Epithelial cell of proximal tubule (primary cell): ENCODE measurements around the gene PDZD7. TPM values are rescaled to one million over a fixed set of nuclear protein-coding genes. Genes with fewer than 3 reads are reported as not detected.

Experiments
- DNase-seq: peaks from one replicate; pipeline ENCODE4 v3.0.0-alpha.2; 2011; ENCODE audit warnings: low read depth
- H3K4me3 ChIP-seq: 2 replicates; pipeline ENCODE4 v1.5.1; 2011; ENCODE audit warnings: low read depth, mild to moderate bottlenecking, low read length
- CTCF ChIP-seq: conservative IDR thresholded peaks from 2 replicates; pipeline ENCODE4 v1.5.1; 2012; ENCODE audit warnings: low read depth, mild to moderate bottlenecking, low read length
- total RNA-seq: library from RNA; depleted of rRNA; stranded (reverse); fragments of >200 nt; gene quantifications from 2 replicates; pipeline ENCODE4 v1.2.3, GENCODE V29; 2015

The PDZD7 gene
- total RNA-seq, 1 donor from 2014 or later, result 6.6 TPM

GRCh38 chr10:100963826-100964225 is 67.1 kb downstream of the PDZD7 start:
- DNase-seq, result no peak
- no peak for TF ChIP-seq CTCF
- no peak overlapping the region for H3K4me3 ChIP-seq

GRCh38 chr10:100962351-100963080 is 68.4 kb downstream of the PDZD7 start:
- DNase-seq, result no peak
- no peak overlapping the region for H3K4me3 ChIP-seq
- TF ChIP-seq CTCF, result no peak

- no peak for DNase-seq
- no peak overlapping the region for H3K4me3 ChIP-seq
These were observed 70.7 kb downstream of the PDZD7 start for GRCh38 chr10:100960251-100960650.

More at GRCh38 chr10:100960251-100960650, 70.7 kb downstream of the PDZD7 start:
- TF ChIP-seq CTCF, result no peak

Other genes starting within 250 kb of the PDZD7 start
- 22.0 and 25.6 TPM in 2 replicates for gene SLF2, start 118.2 kb downstream of the PDZD7 start, total RNA-seq
- 1.2 and 7.9 TPM in 2 replicates for gene SEMA4G, start 61.6 kb downstream of the PDZD7 start, total RNA-seq
- 99.6 and 134 TPM in 2 replicates for gene MRPL43, start 43.6 kb downstream of the PDZD7 start, total RNA-seq
- 5.2 and 9.7 TPM in 2 replicates for gene TWNK, start 43.6 kb downstream of the PDZD7 start, total RNA-seq
- 77.8 and 81.0 TPM in 2 replicates for gene LZTS2, start 31.3 kb downstream of the PDZD7 start, total RNA-seq
- gene SFXN3, start 105 bp upstream of the PDZD7 start, total RNA-seq, result 47.6 and 49.5 TPM in 2 replicates
- 2.9 and 4.5 TPM in 2 replicates for gene KAZALD1, start 30.9 kb upstream of the PDZD7 start, total RNA-seq
- not detected in 2 replicates for gene TLX1, start 100.2 kb upstream of the PDZD7 start, total RNA-seq
- not detected in 2 replicates for gene LBX1, start 198.3 kb upstream of the PDZD7 start, total RNA-seq